Skeletal muscle cell (primary cell): ENCODE results near the gene CSRNP2.
"Not testable (repeated sequence)": the region's sequence is repeated elsewhere in the genome, so short reads cannot be mapped to it uniquely, and the experiment has no call there.

Experiments used
- DNase-seq: peaks from one replicate; pipeline ENCODE4 v3.0.0-alpha.2; 2010; ENCODE audit warnings: low read depth
- H3K4me3 ChIP-seq: 2 replicates; pipeline ENCODE4 v1.5.1; 2011; ENCODE audit warnings: low read depth, mild to moderate bottlenecking, control low read depth, low read length, moderate library complexity

CSRNP2 gene

GRCh38 chr12:51080136-51080535 lies 3.3 kb downstream of the CSRNP2 start:
- DNase-seq = no peak
- H3K4me3 ChIP-seq = no peak overlapping the region

- H3K4me3 ChIP-seq, DNase-seq: not testable (repeated sequence)
Observed at GRCh38 chr12:51078866-51079265, 4.5 kb downstream of the CSRNP2 start.

GRCh38 chr12:51078346-51078745 lies 5.0 kb downstream of the CSRNP2 start:
- not testable (repeated sequence) for DNase-seq, H3K4me3 ChIP-seq

- no peak for DNase-seq
- no peak overlapping the region for H3K4me3 ChIP-seq
Observed at GRCh38 chr12:51077930-51078329, 5.5 kb downstream of the CSRNP2 start.

GRCh38 chr12:51076236-51076930 lies 7.0 kb downstream of the CSRNP2 start:
- H3K4me3 ChIP-seq = no peak overlapping the region
- no peak for DNase-seq

- H3K4me3 ChIP-seq = no peak overlapping the region
- no peak for DNase-seq
Observed at GRCh38 chr12:51075390-51075789, 8.0 kb downstream of the CSRNP2 start.

GRCh38 chr12:51071663-51072062 lies 11.7 kb downstream of the CSRNP2 start:
- no peak overlapping the region for H3K4me3 ChIP-seq
- DNase-seq = no peak

GRCh38 chr12:51070004-51070403 lies 13.4 kb downstream of the CSRNP2 start:
- DNase-seq = peak; percentile 84
- no peak overlapping the region for H3K4me3 ChIP-seq

- no peak for DNase-seq
- no peak overlapping the region for H3K4me3 ChIP-seq
Observed at GRCh38 chr12:51067771-51068170, 15.6 kb downstream of the CSRNP2 start.

GRCh38 chr12:51067229-51067628 lies 16.2 kb downstream of the CSRNP2 start:
- H3K4me3 ChIP-seq = no peak overlapping the region
- DNase-seq = no peak

- no peak overlapping the region for H3K4me3 ChIP-seq
- DNase-seq = no peak
Observed at GRCh38 chr12:51065530-51065929, 17.9 kb downstream of the CSRNP2 start.

GRCh38 chr12:51062631-51063397 lies 20.6 kb downstream of the CSRNP2 start:
- no peak overlapping the region for H3K4me3 ChIP-seq
- DNase-seq = no peak

GRCh38 chr12:51059086-51059485 lies 24.3 kb downstream of the CSRNP2 start:
- no peak overlapping the region for H3K4me3 ChIP-seq
- DNase-seq = no peak

GRCh38 chr12:51056242-51056641 lies 27.2 kb downstream of the CSRNP2 start:
- no peak overlapping the region for H3K4me3 ChIP-seq
- no peak for DNase-seq

- DNase-seq = no peak
- no peak overlapping the region for H3K4me3 ChIP-seq
Observed at GRCh38 chr12:51055060-51055459, 28.3 kb downstream of the CSRNP2 start.

GRCh38 chr12:51051787-51052186 lies 31.6 kb downstream of the CSRNP2 start:
- H3K4me3 ChIP-seq = no peak overlapping the region
- DNase-seq = no peak

GRCh38 chr12:51049525-51049924 lies 33.9 kb downstream of the CSRNP2 start:
- peak overlapping the region; percentile 92 for H3K4me3 ChIP-seq
- DNase-seq = no peak

- peak overlapping the region; percentile 92 for H3K4me3 ChIP-seq
- no peak for DNase-seq
Observed at GRCh38 chr12:51048661-51049251, 34.6 kb downstream of the CSRNP2 start.

- peak within 1 kb of the TSS; percentile 92 for H3K4me3 ChIP-seq
- DNase-seq = peak; percentile 96
Observed at GRCh38 chr12:51047655-51048540, 35.5 kb downstream of the CSRNP2 start, which contains the start of gene LETMD1. Gene LETMD1, plus strand, starts transcription at chr12:51048327. Its CDS starts 30 bp downstream, at chr12:51048357.

- no peak overlapping the region for H3K4me3 ChIP-seq
- no peak for DNase-seq
Observed at GRCh38 chr12:51036279-51036678, 47.1 kb downstream of the CSRNP2 start.
